Activated naive CD8-positive, alpha-beta T cell treated with anti-CD3 and anti-CD28 coated beads, Interleukin-2, amount 50 U/mL, for 16 hours (primary cell): ENCODE data around the gene RBBP8NL.

ENCODE experiments used
- DNase-seq: peaks from one replicate; pipeline ENCODE4 v3.0.0-alpha.2; 2020; ENCODE audit warnings: low read depth, low spot score

The RBBP8NL gene

GRCh38 chr20:62393830-62394229 lies 33.5 kb downstream of the RBBP8NL start:
- DNase-seq = no peak

- no peak for DNase-seq
Observed at GRCh38 chr20:62393335-62393665, 34.0 kb downstream of the RBBP8NL start.

DNA sequence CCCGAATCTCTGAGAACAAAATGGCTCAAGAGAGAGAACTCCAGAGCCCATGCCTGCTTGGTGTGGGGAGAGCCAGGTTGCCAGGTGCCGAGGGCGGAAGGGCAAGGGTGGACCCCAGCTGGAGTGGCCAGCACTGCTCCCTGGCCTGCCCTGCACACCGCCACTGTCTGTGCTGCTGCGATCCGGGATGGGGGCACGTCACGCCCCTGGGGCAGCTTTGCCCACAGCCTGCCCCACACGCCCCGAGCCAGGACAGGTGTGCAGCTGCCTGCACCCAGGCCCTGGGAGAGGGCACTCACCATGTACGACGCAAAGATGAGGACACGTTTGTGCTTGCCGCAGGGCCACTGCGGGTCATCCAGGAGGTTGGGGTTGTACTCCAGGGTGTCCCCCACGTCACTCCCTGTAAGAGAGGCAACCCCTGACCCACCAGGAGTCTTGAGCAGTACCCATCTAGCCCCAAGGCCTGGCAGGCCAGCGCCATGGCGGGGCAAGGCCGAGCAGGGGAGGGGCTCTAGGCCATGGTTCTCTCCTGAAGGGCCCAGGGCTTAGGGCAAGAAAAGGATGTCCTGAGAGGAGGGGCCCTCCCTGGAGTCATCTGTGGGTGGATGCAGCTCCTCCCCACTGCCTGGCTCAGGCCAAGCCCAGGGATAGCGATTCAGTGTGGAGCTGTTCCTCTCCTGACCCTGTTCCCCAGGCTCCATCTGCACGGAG lies 34.6 kb downstream of the RBBP8NL start:
- no peak for DNase-seq

GRCh38 chr20:62392077-62392418 lies 35.3 kb downstream of the RBBP8NL start:
- no peak for DNase-seq

GRCh38 chr20:62391165-62392076 lies 35.9 kb downstream of the RBBP8NL start:
- DNase-seq = no peak

GRCh38 chr20:62390317-62391164 lies 36.8 kb downstream of the RBBP8NL start:
- no peak for DNase-seq

GRCh38 chr20:62389601-62390087 lies 37.7 kb downstream of the RBBP8NL start:
- no peak for DNase-seq

DNA sequence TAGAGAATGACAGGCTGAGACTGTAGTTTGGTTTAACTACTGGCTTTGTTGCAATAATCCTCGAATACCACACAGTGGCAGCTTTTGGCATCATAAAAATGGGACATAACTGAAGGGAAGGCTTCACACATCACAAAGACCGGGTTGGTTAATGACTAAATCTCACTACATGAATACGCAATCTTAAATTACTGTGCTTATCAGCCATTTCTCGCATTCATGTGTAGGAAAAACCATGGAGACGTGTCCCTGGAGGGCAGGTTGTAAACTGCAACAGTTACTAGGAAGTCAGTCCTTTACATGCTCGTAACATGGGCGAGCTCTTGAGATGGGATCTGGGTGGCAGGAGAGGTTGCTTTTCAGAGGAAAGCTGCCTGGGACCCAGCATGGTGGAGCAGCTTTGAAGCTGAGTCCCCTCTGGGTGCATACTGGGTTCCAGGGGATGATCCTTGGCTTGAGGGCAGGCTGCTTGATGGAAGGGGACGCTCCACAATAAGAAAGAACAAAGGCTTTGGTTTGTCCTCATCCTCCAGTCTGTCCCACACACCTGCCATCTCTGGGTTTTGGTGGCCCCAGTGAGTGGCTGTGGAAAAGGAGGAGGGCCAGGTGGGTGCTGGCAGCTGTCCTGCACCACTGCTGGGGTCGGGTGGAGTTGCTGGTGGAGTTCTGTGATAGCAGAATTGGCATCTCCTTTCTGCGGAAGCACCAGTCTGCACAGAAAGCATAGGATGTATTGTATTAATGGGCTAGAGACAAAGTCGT lies 38.3 kb downstream of the RBBP8NL start:
- no peak for DNase-seq

DNA sequence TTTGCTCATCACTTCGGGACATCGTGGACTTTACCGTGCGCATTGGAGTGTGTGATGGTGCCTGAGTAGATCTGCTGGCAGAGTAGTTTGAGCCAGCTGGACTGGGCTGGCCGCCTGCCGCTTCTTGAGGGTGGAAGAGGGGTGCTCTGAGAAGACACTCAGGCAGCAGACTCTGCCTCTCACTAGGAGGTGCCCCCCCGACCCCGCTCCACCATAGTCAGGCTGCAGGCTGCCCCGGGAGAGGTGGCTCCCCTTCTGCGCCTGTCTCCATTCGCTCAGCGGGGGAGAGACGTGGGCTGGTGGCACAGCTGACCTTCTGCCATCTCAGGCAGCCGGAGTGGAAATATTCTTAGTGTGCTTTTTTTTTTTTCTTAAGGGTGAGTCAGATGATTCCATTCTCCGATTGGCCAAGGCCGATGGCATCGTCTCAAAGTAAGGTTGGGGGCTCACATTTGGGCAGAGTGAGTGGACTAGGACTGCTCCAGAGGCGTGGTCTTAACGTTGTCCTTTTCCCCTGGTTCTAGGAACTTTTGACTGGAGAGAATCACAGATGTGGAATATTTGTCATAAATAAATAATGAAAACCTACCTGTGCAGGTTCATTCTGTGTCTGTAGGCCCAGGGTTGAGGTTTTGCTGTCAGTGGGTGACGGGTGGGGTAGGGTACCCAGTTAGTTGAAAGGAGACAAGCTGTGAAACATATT lies 39.3 kb downstream of the RBBP8NL start:
- no peak for DNase-seq

GRCh38 chr20:62387219-62387913 lies 40.0 kb downstream of the RBBP8NL start:
- DNase-seq = no peak

- peak; percentile 84 for DNase-seq
Observed at GRCh38 chr20:62386383-62387218, 40.7 kb downstream of the RBBP8NL start, which contains the start of gene RPS21. Gene RPS21, plus strand, starts transcription at chr20:62387103. Its CDS starts 236 bp downstream, at chr20:62387339.

DNA sequence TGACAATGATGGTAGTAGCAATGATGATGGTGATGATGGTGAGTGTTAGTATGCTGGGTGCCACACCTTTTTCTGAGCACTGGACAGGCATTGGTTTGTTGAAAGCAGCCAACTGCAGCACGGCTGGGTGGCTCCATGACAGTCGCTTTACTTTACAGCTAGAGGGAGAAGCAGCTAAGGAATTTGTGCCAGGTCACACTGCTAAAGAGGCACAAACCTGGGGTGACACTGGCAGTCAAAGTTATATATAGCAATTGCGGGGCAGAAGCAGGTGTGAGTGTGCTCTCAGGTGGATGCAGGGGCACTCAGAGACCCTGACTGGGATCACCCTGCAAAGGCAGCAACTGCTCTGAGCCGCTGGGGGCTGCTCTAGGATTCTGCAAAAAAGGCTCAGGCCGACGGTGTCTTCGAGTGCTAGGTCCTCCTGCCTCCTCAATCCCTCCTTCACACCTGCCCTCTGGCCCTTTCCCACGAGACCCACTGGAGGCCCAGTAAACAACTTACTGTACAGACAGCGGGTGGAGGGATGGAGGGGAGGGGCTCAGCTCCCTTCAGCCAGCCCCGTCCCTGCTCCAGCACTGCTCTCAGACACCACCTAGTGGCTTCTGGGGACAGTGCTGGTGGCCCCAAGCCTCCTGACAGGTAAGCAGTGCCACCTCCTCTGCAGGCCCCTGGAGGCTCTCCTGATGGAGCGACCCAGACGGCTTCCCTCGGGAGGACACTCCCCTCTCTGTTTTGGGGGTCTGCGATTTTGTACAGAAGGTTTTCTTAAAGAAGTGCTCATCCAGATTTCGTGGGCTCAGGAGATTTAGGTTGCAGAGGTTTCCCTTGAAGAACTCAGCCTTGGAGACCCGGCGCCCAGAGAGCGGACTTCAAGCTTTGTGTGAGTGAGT lies 44.8 kb downstream of the RBBP8NL start:
- peak; percentile 57 for DNase-seq

DNA sequence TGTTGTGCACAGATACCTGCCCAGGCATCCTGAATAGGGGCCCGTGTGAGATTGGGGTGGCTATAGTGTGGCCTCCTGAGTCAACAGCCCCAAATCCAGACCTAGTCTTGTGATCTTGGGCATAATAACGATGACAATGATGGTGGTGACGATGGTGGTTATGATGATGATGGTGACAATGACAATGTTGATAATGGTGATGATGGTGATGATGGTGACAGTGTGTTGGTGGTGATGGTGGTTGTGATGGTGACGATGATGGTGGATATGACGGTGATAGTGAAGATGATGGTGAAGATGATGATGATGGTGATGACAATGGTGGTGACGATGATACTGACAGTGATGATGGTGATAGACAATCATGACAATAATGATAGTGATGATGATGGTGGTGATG lies 45.5 kb downstream of the RBBP8NL start:
- no peak for DNase-seq

GRCh38 chr20:62381202-62381797 lies 46.0 kb downstream of the RBBP8NL start:
- DNase-seq = no peak

DNA sequence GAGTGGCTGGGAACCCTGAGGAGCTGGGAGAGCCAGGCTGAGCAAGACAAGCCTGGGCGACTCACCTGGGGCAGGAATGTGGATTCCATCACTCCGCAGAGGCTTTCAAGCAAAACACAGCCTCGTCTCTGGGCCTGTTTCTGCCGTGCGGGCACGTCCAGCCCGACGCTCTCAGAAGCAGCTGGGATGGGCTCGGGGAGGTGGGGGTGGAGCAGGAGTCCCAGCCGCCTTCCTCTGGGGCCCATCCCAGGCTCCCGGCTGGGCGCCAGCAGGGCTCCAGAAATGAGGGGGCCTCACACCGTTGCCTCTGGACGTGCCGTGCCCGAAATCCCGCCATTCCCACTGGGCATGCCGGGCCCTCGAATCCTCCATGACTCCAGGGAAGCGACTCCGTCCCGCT lies 49.1 kb downstream of the RBBP8NL start:
- no peak for DNase-seq

- DNase-seq = no peak
Observed at GRCh38 chr20:62377615-62378178, 49.6 kb downstream of the RBBP8NL start.

DNA sequence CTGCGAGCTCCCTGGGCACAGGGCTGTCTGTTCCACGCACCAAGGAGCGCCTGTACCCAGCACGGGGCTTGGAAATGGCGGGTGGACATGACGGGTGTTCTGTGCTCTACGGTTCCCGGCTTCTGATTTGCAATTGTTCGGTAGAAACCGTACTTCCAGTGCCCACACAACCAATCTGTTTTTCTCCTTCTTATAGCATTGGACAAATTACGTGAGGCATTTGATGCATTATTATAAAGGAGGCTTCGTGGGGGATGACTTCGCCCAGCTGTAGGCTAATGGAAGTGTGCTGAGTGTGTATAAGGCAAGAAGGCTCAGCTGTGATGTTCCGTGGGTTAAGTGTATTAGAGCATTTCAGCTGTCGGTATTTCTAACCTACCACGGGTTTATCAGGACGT lies 50.3 kb downstream of the RBBP8NL start:
- DNase-seq = no peak
